CD4-positive, alpha-beta T cell treated with Interferon alpha-2 for 1 hour (primary cell): ENCODE data around the gene MEIOSIN.
A peak's percentile ranks its signal among the peaks of the same experiment; 100 is the strongest.
"Not testable (repeated sequence)": the region's sequence is repeated elsewhere in the genome, so short reads cannot be mapped to it uniquely, and the experiment has no call there.

Experiments
- DNase-seq, 2 donors: peaks; one replicate each; pipeline ENCODE4 v3.0.0-alpha.2; 2020 to 2022

Gene MEIOSIN, protein sequence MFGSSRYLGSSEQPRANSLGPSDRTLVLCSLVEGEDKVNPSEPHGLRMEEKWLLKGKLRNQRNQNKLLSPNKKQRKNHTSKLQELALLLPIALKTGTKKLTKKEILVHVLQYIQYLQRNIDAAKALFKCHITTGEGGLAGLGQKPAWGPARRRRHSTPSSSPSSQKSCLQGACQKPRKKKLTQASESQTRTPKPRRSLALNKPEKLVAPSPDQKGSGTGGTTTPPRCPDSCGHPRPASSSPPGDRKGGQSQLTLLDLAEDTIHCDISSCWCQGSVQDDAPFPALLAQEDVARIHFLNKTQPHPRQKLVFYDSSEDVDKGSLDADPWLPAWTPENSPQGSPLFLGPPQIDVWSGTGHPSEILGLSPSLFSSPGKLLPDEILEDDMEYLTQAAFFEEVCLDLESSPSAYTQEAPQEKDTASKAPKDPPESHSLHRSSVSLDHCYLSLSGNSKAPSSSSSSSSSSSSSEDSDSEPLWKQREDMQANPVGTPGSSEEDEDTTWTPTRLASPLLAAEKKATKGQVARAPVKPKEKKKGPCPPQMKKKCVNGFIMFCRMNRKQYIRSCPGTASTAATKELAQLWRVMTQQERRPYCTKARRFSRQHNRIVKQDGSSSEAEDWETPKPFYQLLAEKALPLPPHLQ

DNA sequence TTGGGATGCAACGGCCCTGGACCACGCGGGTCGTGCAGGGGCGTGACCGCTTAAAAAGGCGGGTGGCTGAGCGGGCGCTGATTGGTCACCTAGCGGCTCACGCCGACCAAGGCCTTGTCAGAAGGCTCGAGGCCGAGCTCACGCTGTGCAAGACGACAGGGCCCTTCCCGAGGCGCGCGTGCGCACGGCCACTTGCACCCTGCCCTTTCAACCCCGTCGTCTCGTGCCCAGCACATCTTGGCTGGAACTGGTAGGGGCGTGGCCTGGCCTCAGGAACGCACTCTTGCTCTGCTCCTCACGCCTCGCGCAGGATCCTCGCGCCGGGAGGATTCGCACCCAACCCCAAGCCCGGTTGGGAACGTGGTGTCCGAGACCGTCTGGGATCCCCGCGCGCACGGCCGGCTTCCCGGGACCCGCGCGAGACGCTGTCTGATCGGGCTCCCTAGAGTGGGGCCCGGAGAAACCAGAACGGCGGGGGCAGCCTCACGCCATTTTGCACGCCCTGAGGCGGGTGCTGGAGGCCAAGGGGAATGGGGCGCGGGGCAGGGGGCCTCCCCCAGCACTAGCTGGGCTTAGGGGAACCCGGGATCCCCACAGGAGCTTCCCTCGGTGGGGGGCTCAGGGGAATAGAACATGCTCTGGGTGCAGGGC, at the start of gene MEIOSIN:
TSS of gene MEIOSIN (plus strand) at position 280 of the 651 bp plus-strand sequence. CDS start 1,938 bp downstream, outside the sequence.
- DNase-seq, result no peak

- DNase-seq, result not testable (repeated sequence)
Observed at GRCh38 chr19:45685045-45685444, 48.2 kb upstream of the MEIOSIN start.

DNA sequence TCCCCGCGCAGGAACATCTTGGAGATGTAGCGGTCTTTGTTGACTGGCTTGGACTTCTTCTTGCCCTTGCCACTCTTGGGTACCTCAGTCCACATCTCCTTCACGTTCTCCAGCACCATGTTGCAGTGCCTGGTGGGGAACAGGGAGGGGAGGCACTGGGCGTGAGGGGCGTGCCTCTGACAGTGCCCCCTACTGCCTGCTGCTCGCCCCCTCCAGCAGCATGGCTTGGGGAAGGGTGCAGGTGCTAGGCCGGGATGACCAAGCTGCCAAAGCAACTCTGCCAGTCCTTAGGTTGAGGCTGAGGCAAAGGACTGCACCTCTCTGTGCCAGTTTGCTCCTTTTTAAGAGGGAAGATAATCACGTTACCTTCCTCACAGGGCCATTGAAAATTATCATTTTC, 45.6 kb upstream of the MEIOSIN start:
- DNase-seq, result no peak

GRCh38 chr19:45691516-45692186, 41.6 kb upstream of the MEIOSIN start, which contains the start of gene SNRPD2:
TSS of gene SNRPD2 (minus strand) at chr19:45691953. CDS start at chr19:45691888, 65 bp downstream.
- peak; percentile 92 to 94 for DNase-seq

DNA sequence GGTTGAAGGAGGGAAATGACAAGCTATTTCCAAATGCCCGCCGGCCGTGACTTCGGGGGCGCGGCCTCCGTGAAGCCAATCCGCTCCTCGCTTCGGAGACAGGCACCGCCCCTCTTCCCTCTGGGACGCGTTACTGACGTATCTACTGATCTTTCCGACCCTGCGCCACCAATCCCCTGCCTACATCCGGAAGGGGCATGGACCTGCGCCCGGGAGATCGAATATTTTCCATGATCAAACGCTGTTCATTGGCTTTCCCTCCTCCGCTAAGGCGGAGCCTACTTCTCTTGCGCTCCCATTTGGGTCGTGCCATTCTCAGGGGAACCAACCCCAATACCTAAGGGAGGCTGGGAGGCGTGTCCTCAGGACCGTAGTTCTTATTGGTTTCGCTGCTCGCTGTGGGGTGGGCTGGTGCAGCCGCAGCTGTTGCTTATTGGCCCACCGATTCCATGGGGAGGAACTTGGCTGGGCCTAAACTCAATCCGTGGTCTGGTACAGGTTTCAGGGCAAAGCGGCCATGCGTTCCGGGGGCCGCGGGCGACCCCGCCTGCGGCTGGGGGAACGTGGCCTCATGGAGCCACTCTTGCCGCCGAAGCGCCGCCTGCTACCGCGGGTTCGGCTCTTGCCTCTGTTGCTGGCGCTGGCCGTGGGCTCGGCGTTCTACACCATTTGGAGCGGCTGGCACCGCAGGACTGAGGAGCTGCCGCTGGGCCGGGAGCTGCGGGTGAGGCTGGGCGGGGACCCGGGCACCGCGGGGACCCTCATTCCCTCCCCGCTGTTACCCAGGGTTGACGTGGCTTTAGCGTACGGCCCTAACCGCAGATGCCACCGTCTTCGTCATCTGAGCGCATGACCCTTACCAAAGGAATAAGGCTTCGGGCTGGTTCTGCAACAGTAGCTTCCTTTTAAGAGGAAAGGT, 40.8 kb upstream of the MEIOSIN start, which contains the start of gene QPCTL:
TSS of gene QPCTL (plus strand) at position 480 of the 919 bp plus-strand sequence. CDS start at position 518, 38 bp downstream.
- DNase-seq, result peak; percentile 98

DNA sequence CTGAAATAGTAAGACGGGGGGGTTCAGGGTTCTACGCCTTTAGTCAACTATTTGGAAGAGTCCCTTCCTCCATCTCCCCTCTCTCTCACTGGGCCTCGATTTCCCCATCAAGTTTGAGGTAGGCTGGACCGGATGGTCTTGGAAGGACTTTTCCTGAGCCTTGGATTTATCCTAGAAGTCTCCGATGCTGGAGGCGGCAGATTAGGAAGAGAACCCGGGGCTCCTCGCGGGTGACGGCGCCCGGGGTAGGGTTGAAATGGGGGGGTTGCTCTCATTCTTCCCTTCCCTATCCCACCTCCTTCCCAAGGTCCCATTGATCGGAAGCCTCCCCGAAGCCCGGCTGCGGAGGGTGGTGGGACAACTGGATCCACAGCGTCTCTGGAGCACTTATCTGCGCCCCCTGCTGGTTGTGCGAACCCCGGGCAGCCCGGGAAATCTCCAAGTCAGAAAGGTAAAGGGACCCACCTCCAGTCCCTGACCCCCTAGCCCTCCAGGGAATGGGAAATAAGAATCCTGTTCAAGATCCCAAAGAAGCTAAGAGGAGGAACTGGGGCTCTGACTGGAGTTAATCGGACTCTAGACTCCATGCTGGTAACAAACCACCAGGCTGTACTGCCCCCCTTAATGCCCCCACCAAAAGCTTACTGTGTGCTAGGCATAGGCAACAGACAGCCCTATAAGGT, 40.0 kb upstream of the MEIOSIN start:
- DNase-seq, result peak; percentile 62 to 72

DNA sequence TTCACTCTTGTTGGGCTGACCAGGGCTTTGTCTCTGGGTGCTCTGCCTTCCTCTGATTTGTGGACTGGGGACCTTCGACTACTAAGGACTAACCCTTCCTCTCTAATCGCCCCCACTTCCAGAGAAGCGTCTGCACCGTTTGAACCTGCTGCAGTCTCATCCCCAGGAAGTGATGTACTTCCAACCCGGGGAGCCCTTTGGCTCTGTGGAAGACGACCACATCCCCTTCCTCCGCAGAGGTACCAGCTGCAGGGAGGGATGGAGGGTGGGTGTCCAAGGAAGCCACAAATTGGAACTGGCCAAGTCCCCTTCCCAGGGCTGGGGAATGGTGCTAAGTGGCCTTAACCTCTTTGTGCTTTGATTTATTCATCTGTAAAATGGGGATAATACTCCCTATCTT, 31.6 kb upstream of the MEIOSIN start:
- DNase-seq, result no peak

DNA sequence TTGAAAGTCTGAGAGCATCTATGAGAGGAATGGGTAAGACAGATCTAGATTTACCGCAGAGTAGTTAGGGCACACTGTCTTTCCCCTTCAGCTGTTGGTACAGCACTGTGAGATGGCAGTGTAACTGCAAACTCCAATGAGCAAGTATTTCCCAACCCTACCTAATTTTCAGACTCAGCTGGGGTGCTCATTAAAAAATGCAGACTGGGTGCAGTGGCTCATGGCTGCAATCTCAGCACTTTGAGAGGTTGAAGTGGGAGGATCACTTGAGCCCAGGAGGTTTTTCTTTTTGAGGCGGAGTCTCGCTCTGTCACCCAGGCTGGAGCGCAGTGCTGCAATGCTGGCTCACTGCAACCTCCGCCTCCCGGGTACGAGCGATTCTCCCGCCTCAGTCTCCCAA, 28.1 kb upstream of the MEIOSIN start:
- DNase-seq, result no peak

- no peak for DNase-seq
Observed at GRCh38 chr19:45705710-45706415, 27.4 kb upstream of the MEIOSIN start.

DNA sequence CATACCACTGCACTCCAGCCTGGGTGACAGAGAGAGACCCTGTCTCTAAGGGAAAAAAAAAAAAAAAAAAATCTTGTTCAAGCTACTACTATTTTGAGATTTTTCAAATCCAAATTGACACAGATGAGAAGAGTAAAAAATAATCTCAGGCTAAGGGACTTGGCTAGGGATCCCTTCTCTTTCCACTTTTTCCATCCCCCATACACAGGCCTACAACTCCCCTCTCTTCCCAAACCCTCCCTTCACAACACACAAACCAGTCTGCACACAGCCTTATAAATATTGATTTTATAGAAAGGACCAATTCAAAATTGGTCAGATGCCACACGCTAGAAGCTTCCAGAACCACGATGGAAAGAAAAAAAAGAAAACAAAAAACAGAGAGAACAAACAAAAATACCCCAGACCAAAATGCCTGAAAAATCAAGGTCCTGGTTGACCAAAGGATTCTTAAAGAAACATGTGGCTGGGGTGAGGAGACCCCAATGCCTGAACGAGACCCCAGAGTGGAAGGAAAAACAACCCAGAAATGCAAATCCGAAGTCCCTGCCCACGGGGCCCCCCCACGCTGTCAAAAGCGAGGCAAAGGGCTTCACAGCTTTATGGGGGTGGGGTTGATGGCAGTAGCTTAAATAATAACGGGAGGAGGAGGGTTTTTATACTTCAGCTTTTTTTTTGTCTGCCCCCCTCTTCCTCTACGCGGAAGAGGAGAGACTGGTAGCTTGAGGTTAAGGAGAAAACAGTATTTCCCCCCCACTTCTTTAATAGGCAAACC, 22.7 kb upstream of the MEIOSIN start:
- DNase-seq, result no peak

- DNase-seq, result no peak
Observed at GRCh38 chr19:45711851-45712698, 21.2 kb upstream of the MEIOSIN start.

DNA sequence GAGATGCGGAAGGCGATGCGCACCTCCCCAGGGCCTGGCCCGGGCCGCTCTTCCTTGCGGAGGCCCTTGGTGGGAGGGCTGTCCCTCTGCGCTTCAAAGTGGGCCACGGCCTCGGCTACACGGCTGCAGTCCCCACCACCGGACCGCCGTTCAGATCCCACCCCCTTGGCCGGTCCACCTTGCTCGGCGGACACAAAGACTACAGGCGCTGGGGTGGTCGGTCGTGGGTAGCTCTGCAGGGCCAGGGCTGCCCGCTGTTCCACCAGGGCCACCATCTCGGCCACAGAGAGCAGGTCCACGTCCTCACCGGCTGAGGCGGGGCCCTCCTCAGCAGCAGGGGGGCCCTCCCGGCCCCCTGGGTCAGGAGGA, 20.6 kb upstream of the MEIOSIN start:
- no peak for DNase-seq

DNA sequence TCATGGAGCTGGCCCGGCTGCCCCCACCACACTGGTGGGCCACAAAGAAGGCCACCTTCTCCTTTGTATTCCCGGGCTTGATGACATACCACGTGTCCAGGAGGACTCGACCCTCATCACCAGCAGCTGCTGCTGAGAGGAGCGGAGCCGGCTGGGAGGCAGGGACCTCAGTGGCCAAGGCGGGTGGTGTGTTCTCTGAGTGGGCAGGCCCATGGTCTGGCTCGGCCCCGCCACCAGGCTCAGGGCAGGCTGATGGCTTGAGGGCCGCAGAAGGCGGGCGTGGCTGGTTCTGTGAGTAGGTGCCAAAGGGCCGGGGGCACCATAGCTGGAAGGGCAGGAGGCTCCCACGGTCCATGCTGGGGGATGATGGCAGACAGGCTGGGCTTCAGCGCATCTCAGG, 20.1 kb upstream of the MEIOSIN start:
- no peak for DNase-seq

DNA sequence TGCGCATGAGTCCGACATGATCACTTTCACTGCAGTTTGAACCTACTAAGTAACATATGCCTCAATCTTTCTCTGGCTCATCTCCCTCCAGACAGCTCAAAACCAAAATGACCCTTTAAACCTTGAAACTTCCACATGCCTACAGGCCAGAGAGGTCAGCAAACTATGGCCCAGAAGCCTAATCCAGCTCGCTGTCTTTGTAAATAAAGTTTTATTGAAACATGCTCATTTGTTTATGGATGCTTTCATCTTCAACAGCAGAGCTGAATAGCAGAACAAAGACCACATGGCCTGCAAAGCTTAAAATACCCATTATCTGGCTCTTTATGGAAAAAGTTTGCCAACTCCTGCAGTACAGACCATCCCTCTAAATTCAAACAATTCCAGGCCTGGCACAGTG, 18.1 kb upstream of the MEIOSIN start:
- DNase-seq, result no peak

GRCh38 chr19:45716359-45717130, 16.7 kb upstream of the MEIOSIN start:
- no peak for DNase-seq

DNA sequence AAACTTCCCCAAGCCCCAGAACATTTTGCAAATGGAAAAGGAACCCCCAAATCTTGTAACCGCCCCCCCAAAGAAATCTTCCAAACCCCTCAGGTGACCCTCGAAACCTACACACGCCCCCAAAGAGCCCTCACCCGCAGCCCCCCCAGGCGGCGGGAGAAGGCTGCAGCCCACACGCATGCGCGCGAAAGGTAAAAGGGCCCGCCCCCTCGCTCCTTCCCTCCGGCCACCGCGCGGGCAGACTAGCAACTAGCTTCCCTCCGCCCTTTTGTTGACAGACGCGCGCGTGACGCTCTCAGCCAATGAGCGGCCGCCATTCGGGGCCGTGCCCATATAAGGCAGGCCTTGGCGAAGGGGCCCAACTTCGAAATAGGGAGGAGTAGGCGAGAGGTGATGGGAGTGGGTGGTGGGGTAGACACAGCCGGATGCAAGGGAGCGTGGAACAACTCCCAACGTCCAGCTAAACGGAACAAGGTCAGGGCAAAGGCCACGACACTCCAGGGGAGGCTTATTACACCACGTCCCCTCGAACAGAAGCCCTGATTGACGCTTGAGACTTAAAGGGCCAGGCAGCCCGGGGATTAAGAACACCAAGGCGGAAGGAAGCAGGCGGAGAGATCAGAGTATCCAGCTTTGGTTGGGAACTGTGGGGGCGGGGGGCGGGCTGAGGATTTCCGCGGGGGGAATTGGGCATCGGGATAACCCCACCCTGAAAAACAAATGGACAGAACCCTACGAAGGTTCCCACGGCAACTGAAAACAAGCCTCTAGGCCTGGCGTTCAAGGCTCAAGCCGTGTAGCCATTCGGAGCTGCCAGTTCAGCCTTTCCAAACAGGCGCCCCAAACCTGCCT, 15.9 kb upstream of the MEIOSIN start:
- DNase-seq, result peak; percentile 99
